Measurements from ENCODE around the gene SUSD3. TPM values are rescaled to one million over a fixed set of nuclear protein-coding genes. Genes with fewer than 3 reads are reported as not detected.
"Not testable (repeated sequence)": the region's sequence is repeated elsewhere in the genome, so short reads cannot be mapped to it uniquely, and the experiment has no call there.

SUSD3 gene
- total and polyA plus RNA-seq, 5 donors, result 0.16 to 2.0 (median 1.2) TPM

GRCh38 chr9:93116072-93116961, 57.8 kb downstream of the SUSD3 start:
- H3K27ac ChIP-seq (ENCODE audit: low read length), result no peak overlapping the region

GRCh38 chr9:93117521-93117920, 59.0 kb downstream of the SUSD3 start:
- ATAC-seq; H3K4me3 ChIP-seq (ENCODE audit: low read length); H3K27ac ChIP-seq (ENCODE audit: low read length); H3K4me1 ChIP-seq (ENCODE audit: control insufficient read depth, insufficient read depth, low read length); H3K27me3 ChIP-seq (ENCODE audit: control insufficient read depth, insufficient read depth); H3K9me3 ChIP-seq (ENCODE audit: control insufficient read depth, low read length); intact Hi-C loops (cut with DNase I): not testable (repeated sequence)
- 87% methylated on average over 9 of the region's 9 CpGs for WGBS
- peak in 2 of 3 donors; percentile 12 to 18 for DNase-seq

More at GRCh38 chr9:93116072-93116961, 57.8 kb downstream of the SUSD3 start:
- WGBS, result 59% methylated on average over 17 of the region's 17 CpGs
- DNase-seq (peak; percentile 73 to 87 (median 85)), ATAC-seq (peak; percentile 31 to 49)
- H3K4me1 ChIP-seq (ENCODE audit: control insufficient read depth, insufficient read depth, low read length), result peaks cover 4% of the 10 kb centered on the region
- no peak overlapping the region for H3K4me3 ChIP-seq (ENCODE audit: low read length)
- H3K27me3 ChIP-seq (ENCODE audit: control insufficient read depth, insufficient read depth), result no peaks in the 10 kb centered on the region
- H3K9me3 ChIP-seq (ENCODE audit: control insufficient read depth, low read length), result no peaks in the 10 kb centered on the region
- intact Hi-C loops (cut with DNase I), result no loop called here

GRCh38 chr9:93117924-93118862, 59.7 kb downstream of the SUSD3 start:
- H3K9me3 ChIP-seq (ENCODE audit: control insufficient read depth, low read length), result no peaks in the 10 kb centered on the region
- H3K4me1 ChIP-seq (ENCODE audit: control insufficient read depth, insufficient read depth, low read length), result peaks cover 4% of the 10 kb centered on the region
- H3K27me3 ChIP-seq (ENCODE audit: control insufficient read depth, insufficient read depth), result no peaks in the 10 kb centered on the region
- ATAC-seq (no peak), DNase-seq (peak in 2 of 3 donors; percentile 18 to 38)
- H3K27ac ChIP-seq (ENCODE audit: low read length), result no peak overlapping the region
- no peak overlapping the region for H3K4me3 ChIP-seq (ENCODE audit: low read length)
- intact Hi-C loops (cut with DNase I), result no loop called here
- WGBS, result 95% methylated on average over 12 of the region's 12 CpGs

GRCh38 chr9:93118863-93119702, 60.6 kb downstream of the SUSD3 start:
- Histone ChIP-seq H3K27ac (ENCODE audit: low read length) (no peak overlapping the region), H3K4me1 (ENCODE audit: control insufficient read depth, insufficient read depth, low read length) (peaks cover 4% of the 10 kb centered on the region), H3K9me3 (ENCODE audit: control insufficient read depth, low read length) (no peaks in the 10 kb centered on the region), H3K4me3 (ENCODE audit: low read length) (no peak overlapping the region), H3K27me3 (ENCODE audit: control insufficient read depth, insufficient read depth) (no peaks in the 10 kb centered on the region)
- 89% methylated on average over 12 of the region's 12 CpGs for whole genome bisulfite sequencing
- ATAC-seq (no peak), DNase-seq (peak in 2 of 3 donors; percentile 37 to 59)
- intact Hi-C loops (cut with DNase I), result no loop called here

- Histone ChIP-seq H3K4me1 (ENCODE audit: control insufficient read depth, insufficient read depth, low read length) (peaks cover 4% of the 10 kb centered on the region), H3K27ac (ENCODE audit: low read length) (no peak overlapping the region), H3K9me3 (ENCODE audit: control insufficient read depth, low read length) (no peaks in the 10 kb centered on the region), H3K4me3 (ENCODE audit: low read length) (no peak overlapping the region), H3K27me3 (ENCODE audit: control insufficient read depth, insufficient read depth) (no peaks in the 10 kb centered on the region)
- DNase-seq (no peak), ATAC-seq (no peak)
- 57% methylated on average over 5 of the region's 5 CpGs for WGBS
- intact Hi-C loops (cut with DNase I), result no loop called here
Measured at GRCh38 chr9:93119703-93119952, 61.1 kb downstream of the SUSD3 start.

- H3K4me3 ChIP-seq (ENCODE audit: low read length), result no peak overlapping the region
- ATAC-seq, result peak; percentile 89 to 91
Measured at GRCh38 chr9:93119953-93120845, 61.7 kb downstream of the SUSD3 start.

GRCh38 chr9:93120846-93121315, 62.4 kb downstream of the SUSD3 start:
- no peaks in the 10 kb centered on the region for H3K9me3 ChIP-seq (ENCODE audit: control insufficient read depth, low read length)
- H3K27ac ChIP-seq (ENCODE audit: low read length), result no peak overlapping the region
- intact Hi-C loops (cut with DNase I), result no loop called here
- H3K4me3 ChIP-seq (ENCODE audit: low read length), result no peak overlapping the region
- ATAC-seq (no peak), DNase-seq (peak in 2 of 3 donors; percentile 48 to 62)
- no peaks in the 10 kb centered on the region for H3K27me3 ChIP-seq (ENCODE audit: control insufficient read depth, insufficient read depth)
- H3K4me1 ChIP-seq (ENCODE audit: control insufficient read depth, insufficient read depth, low read length), result peaks cover 4% of the 10 kb centered on the region
- 89% methylated on average over 11 of the region's 11 CpGs for WGBS

More at GRCh38 chr9:93119953-93120845, 61.7 kb downstream of the SUSD3 start:
- 44% methylated on average over 23 of the region's 23 CpGs for WGBS
- Histone ChIP-seq H3K27ac (ENCODE audit: low read length) (peak overlapping the region; percentile 6), H3K4me1 (ENCODE audit: control insufficient read depth, insufficient read depth, low read length) (peaks cover 4% of the 10 kb centered on the region), H3K27me3 (ENCODE audit: control insufficient read depth, insufficient read depth) (no peaks in the 10 kb centered on the region), H3K9me3 (ENCODE audit: control insufficient read depth, low read length) (no peaks in the 10 kb centered on the region)
- intact Hi-C loops (cut with DNase I), result no loop called here
- peak; percentile 95 to 97 (median 96) for DNase-seq

- Histone ChIP-seq H3K9me3 (ENCODE audit: control insufficient read depth, low read length) (no peaks in the 10 kb centered on the region), H3K27me3 (ENCODE audit: control insufficient read depth, insufficient read depth) (no peaks in the 10 kb centered on the region), H3K4me1 (ENCODE audit: control insufficient read depth, insufficient read depth, low read length) (peaks cover 4% of the 10 kb centered on the region), H3K27ac (ENCODE audit: low read length) (no peak overlapping the region), H3K4me3 (ENCODE audit: low read length) (no peak overlapping the region)
- ATAC-seq (no peak), DNase-seq (peak in 2 of 3 donors; percentile 46 to 52)
- intact Hi-C loops (cut with DNase I), result no loop called here
- WGBS, result 87% methylated on average over 20 of the region's 20 CpGs
Measured at GRCh38 chr9:93121316-93122241, 63.1 kb downstream of the SUSD3 start.

- intact Hi-C loops (cut with DNase I), result no loop called here
- Histone ChIP-seq H3K27ac (ENCODE audit: low read length) (no peak overlapping the region), H3K4me3 (ENCODE audit: low read length) (no peak overlapping the region), H3K27me3 (ENCODE audit: control insufficient read depth, insufficient read depth) (no peaks in the 10 kb centered on the region), H3K9me3 (ENCODE audit: control insufficient read depth, low read length) (no peaks in the 10 kb centered on the region), H3K4me1 (ENCODE audit: control insufficient read depth, insufficient read depth, low read length) (peaks cover 4% of the 10 kb centered on the region)
- WGBS, result 89% methylated on average over 14 of the region's 14 CpGs
- DNase-seq, result peak in 2 of 3 donors; percentile 49 to 61
- no peak for ATAC-seq
Measured at GRCh38 chr9:93122721-93123221, 64.3 kb downstream of the SUSD3 start.

All from right cardiac atrium (tissue), 5 donors.